Stimulated activated CD4-positive, alpha-beta T cell treated with anti-CD3 and anti-CD28 coated beads, Interleukin-15, amount 100 ng/mL, for 1 hour (primary cell): ENCODE data around the gene GCNA.
"Not testable (repeated sequence)": the region's sequence is repeated elsewhere in the genome, so short reads cannot be mapped to it uniquely, and the experiment has no call there.

Experiments
- DNase-seq, 2 donors: peaks; one replicate each; pipeline ENCODE4 v3.0.0-alpha.2; 2020; ENCODE audit warnings: low read depth in 1 of 2, low spot score in 1 of 2

GCNA gene

GRCh38 chrX:71559773-71560172, 18.5 kb upstream of the GCNA start:
- DNase-seq, result not testable (repeated sequence)

GRCh38 chrX:71563921-71564320, 14.3 kb upstream of the GCNA start:
- no peak for DNase-seq

GRCh38 chrX:71565474-71566041, 12.7 kb upstream of the GCNA start:
- no peak for DNase-seq

GRCh38 chrX:71571390-71571789, 6.8 kb upstream of the GCNA start:
- DNase-seq, result not testable (repeated sequence)

GRCh38 chrX:71573590-71573989, 4.6 kb upstream of the GCNA start:
- no peak for DNase-seq

GRCh38 chrX:71577682-71578081, 555 bp upstream of the GCNA start:
- no peak for DNase-seq

GRCh38 chrX:71579136-71579989, 1.1 kb downstream of the GCNA start:
- DNase-seq, result no peak

- no peak for DNase-seq
Measured at GRCh38 chrX:71579990-71580380, 1.7 kb downstream of the GCNA start.

- DNase-seq, result no peak
Measured at GRCh38 chrX:71581210-71581609, 3.0 kb downstream of the GCNA start.

GRCh38 chrX:71586929-71587328, 8.7 kb downstream of the GCNA start:
- DNase-seq, result no peak

GRCh38 chrX:71593210-71593609, 15.0 kb downstream of the GCNA start:
- not testable (repeated sequence) for DNase-seq

- DNase-seq, result no peak
Measured at GRCh38 chrX:71599965-71600364, 21.7 kb downstream of the GCNA start.

- no peak for DNase-seq
Measured at GRCh38 chrX:71603618-71604017, 25.4 kb downstream of the GCNA start.

GRCh38 chrX:71604141-71604540, 25.9 kb downstream of the GCNA start:
- DNase-seq, result no peak

- DNase-seq, result no peak
Measured at GRCh38 chrX:71604796-71605568, 26.7 kb downstream of the GCNA start.

GRCh38 chrX:71606536-71607216, 28.4 kb downstream of the GCNA start:
- no peak for DNase-seq

GRCh38 chrX:71607488-71607887, 29.3 kb downstream of the GCNA start:
- DNase-seq, result no peak

GRCh38 chrX:71609095-71609750, 31.0 kb downstream of the GCNA start:
- no peak for DNase-seq

GRCh38 chrX:71611736-71612135, 33.5 kb downstream of the GCNA start:
- DNase-seq, result not testable (repeated sequence)

- no peak for DNase-seq
Measured at GRCh38 chrX:71612256-71612655, 34.0 kb downstream of the GCNA start.

GRCh38 chrX:71615056-71615455, 36.8 kb downstream of the GCNA start:
- no peak for DNase-seq
